Neuronal stem cell (in vitro differentiated cells): ENCODE data around the gene KLHL21.

Source experiments
- DNase-seq: peaks from one replicate; pipeline ENCODE4 v3.0.0-alpha.2; 2013; ENCODE audit warnings: low spot score
- H2AFZ ChIP-seq: one replicate; pipeline ENCODE4 v1.6.1; 2013; ENCODE audit warnings: mild to moderate bottlenecking, low read length, inconsistent platforms
- H2AK5ac ChIP-seq: 2 replicates; pipeline ENCODE4 v1.6.1; 2013; ENCODE audit warnings: low read depth, mild to moderate bottlenecking, inconsistent platforms, low read length, moderate library complexity, mixed read lengths
- H2BK120ac ChIP-seq: 2 replicates; pipeline ENCODE4 v1.6.1; 2013; ENCODE audit warnings: low read depth, mild to moderate bottlenecking, inconsistent platforms, low read length, moderate library complexity, mixed read lengths
- H2BK12ac ChIP-seq: one replicate; pipeline ENCODE4 v1.6.1; 2013; ENCODE audit warnings: low read length, inconsistent platforms
- H2BK15ac ChIP-seq: 2 replicates; pipeline ENCODE4 v1.6.1; 2013; ENCODE audit warnings: mild to moderate bottlenecking, low read length, inconsistent platforms, mixed read lengths
- H2BK5ac ChIP-seq: one replicate; pipeline ENCODE4 v1.6.1; 2013; ENCODE audit warnings: inconsistent platforms, mild to moderate bottlenecking, low read length, moderate library complexity
- H3K14ac ChIP-seq: one replicate; pipeline ENCODE4 v1.6.1; 2013; ENCODE audit warnings: low read length, inconsistent platforms
- H3K18ac ChIP-seq: 2 replicates; pipeline ENCODE4 v1.6.1; 2013; ENCODE audit warnings: low read length, inconsistent platforms
- H3K23ac ChIP-seq: 2 replicates; pipeline ENCODE4 v1.6.1; 2013; ENCODE audit warnings: low read depth, mild to moderate bottlenecking, mixed read lengths, low read length, inconsistent platforms; ENCODE audit not compliant: poor library complexity
- H3K27ac ChIP-seq: replicated peaks from 3 replicates; pipeline ENCODE4 v1.5.1; 2013; ENCODE audit warnings: low read length, inconsistent platforms
- H3K27me3 ChIP-seq, 3 experiments: 2 replicates each; pipeline ENCODE4 v1.6.1; 2013; ENCODE audit warnings: low read length in 3 of 3, mild to moderate bottlenecking in 2 of 3, inconsistent platforms in 1 of 3, low read depth in 1 of 3, mixed read lengths in 1 of 3, moderate library complexity in 1 of 3; ENCODE audit not compliant: control insufficient read depth in 3 of 3, insufficient read depth in 3 of 3
- H3K36me3 ChIP-seq, 2 donors: replicated peaks in 1 of 2; 2 replicates each; pipeline ENCODE4 v1.6.1; 2013; ENCODE audit warnings: low read length in 2 of 2; ENCODE audit not compliant: control insufficient read depth in 2 of 2, insufficient read depth in 2 of 2
- H3K4ac ChIP-seq: 2 replicates; pipeline ENCODE4 v1.6.1; 2013; ENCODE audit warnings: inconsistent platforms, mild to moderate bottlenecking, low read length, moderate library complexity
- H3K4me1 ChIP-seq, 2 donors: 1 replicate in 1 of 2; 2 replicates in 1 of 2; pipeline ENCODE4 v1.6.1; 2013; ENCODE audit warnings: low read length in 2 of 2, low read depth in 1 of 2; ENCODE audit not compliant: control insufficient read depth in 2 of 2, insufficient read depth in 1 of 2
- H3K4me2 ChIP-seq: one replicate; pipeline ENCODE4 v1.6.1; 2013; ENCODE audit warnings: mild to moderate bottlenecking, low read length, inconsistent platforms; ENCODE audit not compliant: insufficient read depth, poor library complexity, severe bottlenecking
- H3K4me3 ChIP-seq, 2 donors: 2 replicates each; pipeline ENCODE4 v1.5.1; 2013; ENCODE audit warnings: low read length in 2 of 2, mild to moderate bottlenecking in 2 of 2, inconsistent platforms in 1 of 2, moderate library complexity in 1 of 2
- H3K79me1 ChIP-seq: one replicate; pipeline ENCODE4 v1.6.1; 2013; ENCODE audit warnings: low read depth, mild to moderate bottlenecking, inconsistent platforms, low read length, moderate library complexity
- H3K9ac ChIP-seq: one replicate; pipeline ENCODE4 v1.6.1; 2013; ENCODE audit warnings: mild to moderate bottlenecking, low read depth, low read length, inconsistent platforms; ENCODE audit not compliant: poor library complexity
- H3K9me3 ChIP-seq, 2 donors: replicated peaks in 1 of 2; 2 replicates each; pipeline versions ENCODE3 to v1.6.1; 2013; ENCODE audit warnings: low read length in 2 of 2, mild to moderate bottlenecking in 2 of 2, inconsistent platforms in 1 of 2, low read depth in 1 of 2, mixed read lengths in 1 of 2, moderate library complexity in 1 of 2; ENCODE audit not compliant: control insufficient read depth in 2 of 2, insufficient read depth in 1 of 2
- H4K8ac ChIP-seq: one replicate; pipeline ENCODE4 v1.6.1; 2013; ENCODE audit warnings: low read depth, mild to moderate bottlenecking, inconsistent platforms, low read length, moderate library complexity
- H4K91ac ChIP-seq: one replicate; pipeline ENCODE4 v1.6.1; 2013; ENCODE audit warnings: low read length, low read depth, mild to moderate bottlenecking, inconsistent platforms; ENCODE audit not compliant: poor library complexity
- WGBS, 2 donors: extraction: QIAGEN DNeasy Blood & Tissue Kit; methylation state at CpG; one replicate each; pipeline ENCODE4 v1.1.7; 2013; ENCODE audit warnings: missing lambda C conversion rate in 2 of 2, mixed read lengths in 1 of 2; ENCODE audit not compliant: insufficient read length in 2 of 2, insufficient replicate concordance in 1 of 2; ENCODE audit errors: extremely low coverage in 2 of 2; 5-methylcytosine and 5-hydroxymethylcytosine counted together

The KLHL21 gene

GRCh38 chr1:6621429-6622391 lies 19.0 kb upstream of the KLHL21 start:
- no peak for DNase-seq
- Histone ChIP-seq H3K4me1 (peaks cover 5 to 8% of the 10 kb centered on the region in 2 donors), H3K27ac (no peak overlapping the region), H2BK12ac (no peak overlapping the region), H3K9ac (no peak overlapping the region), H3K18ac (no peak overlapping the region), H4K8ac (no peak overlapping the region), H3K14ac (no peak overlapping the region), H2AK5ac (no peak overlapping the region), H3K36me3 (peaks cover 43 to 86% of the 10 kb centered on the region in 2 donors), H2BK120ac (no peak overlapping the region), H3K4me3 (no peak overlapping the region), H2BK15ac (no peak overlapping the region), H4K91ac (no peak overlapping the region), H3K9me3 (peaks cover 0 to 2% of the 10 kb centered on the region in 2 donors), H3K79me1 (peaks cover 20% of the 10 kb centered on the region), H3K4ac (no peak overlapping the region), H3K23ac (peak overlapping the region; percentile 68), H3K27me3 (peaks cover 0 to 2% (median 0%) of the 10 kb centered on the region in 3 experiments), H2BK5ac (no peak overlapping the region), H2AFZ (no peak overlapping the region), H3K4me2 (no peak overlapping the region)
- no CpG with 5 or more reads among the region's 41 CpGs for WGBS, 2 donors

- no CpG with 5 or more reads among the region's 4 CpGs for WGBS, 2 donors
- H3K18ac ChIP-seq, result no peak overlapping the region
Measured at GRCh38 chr1:6619045-6619444, 16.4 kb upstream of the KLHL21 start.

GRCh38 chr1:6614929-6615785 lies 12.5 kb upstream of the KLHL21 start:
- peak overlapping the region; percentile 53 for H2BK5ac ChIP-seq
- H3K4me1 ChIP-seq, result peaks cover 0 to 3% of the 10 kb centered on the region in 2 donors
- H3K36me3 ChIP-seq, result peaks cover 21 to 38% of the 10 kb centered on the region in 2 donors
- peaks cover 22% of the 10 kb centered on the region for H3K79me1 ChIP-seq
- H2AK5ac ChIP-seq, result peak overlapping the region; percentile 56
- H3K23ac ChIP-seq, result peak overlapping the region; percentile 65
- H3K4me3 ChIP-seq, result peak overlapping the region; percentile 92 to 100
- peak overlapping the region; percentile 93 for H3K9ac ChIP-seq
- H3K4me2 ChIP-seq, result peak overlapping the region; percentile 80
- H3K27me3 ChIP-seq, result no peaks in the 10 kb centered on the region
- no peak overlapping the region for H3K14ac ChIP-seq
- no peak overlapping the region for H4K8ac ChIP-seq
- H3K18ac ChIP-seq, result peak overlapping the region; percentile 89
- peak overlapping the region; percentile 64 for H2AFZ ChIP-seq
- no peak overlapping the region for H2BK15ac ChIP-seq
- DNase-seq, result no peak
- H3K9me3 ChIP-seq, result no peaks in the 10 kb centered on the region
- no peak overlapping the region for H3K4ac ChIP-seq
- peak overlapping the region; percentile 28 for H3K27ac ChIP-seq
- peak overlapping the region; percentile 72 for H2BK120ac ChIP-seq
- H4K91ac ChIP-seq, result no peak overlapping the region
- no CpG with 5 or more reads among the region's 82 CpGs for WGBS, 2 donors
- H2BK12ac ChIP-seq, result no peak overlapping the region

More at GRCh38 chr1:6619045-6619444, 16.4 kb upstream of the KLHL21 start:
- no peak overlapping the region for H2BK5ac ChIP-seq
- H3K23ac ChIP-seq, result no peak overlapping the region
- H4K8ac ChIP-seq, result no peak overlapping the region
- no peak overlapping the region for H3K4ac ChIP-seq
- H2AK5ac ChIP-seq, result no peak overlapping the region
- H2BK15ac ChIP-seq, result no peak overlapping the region
- H2BK12ac ChIP-seq, result no peak overlapping the region
- H3K36me3 ChIP-seq, result peaks cover 45 to 77% of the 10 kb centered on the region in 2 donors
- no peak overlapping the region for H2AFZ ChIP-seq
- H3K4me1 ChIP-seq, result peaks cover 0 to 3% of the 10 kb centered on the region in 2 donors
- H3K9me3 ChIP-seq, result peaks cover 0 to 2% of the 10 kb centered on the region in 2 donors
- no peak overlapping the region for H3K4me3 ChIP-seq
- H2BK120ac ChIP-seq, result no peak overlapping the region
- no peak overlapping the region for H4K91ac ChIP-seq
- H3K9ac ChIP-seq, result no peak overlapping the region
- no peak overlapping the region for H3K4me2 ChIP-seq
- no peak for DNase-seq
- H3K27ac ChIP-seq, result no peak overlapping the region
- H3K27me3 ChIP-seq, result peaks cover 0 to 2% (median 0%) of the 10 kb centered on the region in 3 experiments
- H3K14ac ChIP-seq, result no peak overlapping the region
- H3K79me1 ChIP-seq, result peaks cover 19% of the 10 kb centered on the region
